ENCODE data around the gene SIRT3.

The SIRT3 gene

GRCh38 chr11:211295-211694 lies 24.8 kb downstream of the SIRT3 start:
- peaks cover 49 to 68% of the 10 kb centered on the region in 2 donors for H3K36me3 ChIP-seq (ENCODE audit: control insufficient read depth in 1 of 2, insufficient read depth in 2 of 2, low read length in 2 of 2)
- H3K27ac ChIP-seq (ENCODE audit: low read length) = no peak overlapping the region
- H3K9me3 ChIP-seq (ENCODE audit: control insufficient read depth in 1 of 2, low read length in 2 of 2) = no peaks in the 10 kb centered on the region
- H3K4me3 ChIP-seq (ENCODE audit: low read depth in 1 of 2, low read length in 2 of 2) = no peak overlapping the region
- H3K4me1 ChIP-seq (ENCODE audit: control insufficient read depth in 1 of 2, insufficient read depth in 2 of 2, low read length in 2 of 2) = peaks cover 10 to 25% of the 10 kb centered on the region in 2 donors
- no peaks in the 10 kb centered on the region for H3K27me3 ChIP-seq (ENCODE audit: low read depth, low read length)

- no peak overlapping the region for H3K4me3 ChIP-seq (ENCODE audit: low read depth in 1 of 2, low read length in 2 of 2)
- H3K27ac ChIP-seq (ENCODE audit: low read length) = no peak overlapping the region
- H3K36me3 ChIP-seq (ENCODE audit: control insufficient read depth in 1 of 2, insufficient read depth in 2 of 2, low read length in 2 of 2) = peaks cover 46 to 65% of the 10 kb centered on the region in 2 donors
- no peaks in the 10 kb centered on the region for H3K9me3 ChIP-seq (ENCODE audit: control insufficient read depth in 1 of 2, low read length in 2 of 2)
- no peaks in the 10 kb centered on the region for H3K27me3 ChIP-seq (ENCODE audit: low read depth, low read length)
- H3K4me1 ChIP-seq (ENCODE audit: control insufficient read depth in 1 of 2, insufficient read depth in 2 of 2, low read length in 2 of 2) = peaks cover 16 to 30% of the 10 kb centered on the region in 2 donors
These were observed 25.4 kb downstream of the SIRT3 start for GRCh38 chr11:210803-211180.

GRCh38 chr11:210122-210802 lies 25.9 kb downstream of the SIRT3 start:
- Histone ChIP-seq H3K4me3 (ENCODE audit: low read depth in 1 of 2, low read length in 2 of 2) (peak overlapping the region in 1 of 2 donors; percentile 85), H3K27ac (ENCODE audit: low read length) (peak overlapping the region; percentile 56), H3K36me3 (ENCODE audit: control insufficient read depth in 1 of 2, insufficient read depth in 2 of 2, low read length in 2 of 2) (peaks cover 50 to 65% of the 10 kb centered on the region in 2 donors), H3K9me3 (ENCODE audit: control insufficient read depth in 1 of 2, low read length in 2 of 2) (no peaks in the 10 kb centered on the region), H3K4me1 (ENCODE audit: control insufficient read depth in 1 of 2, insufficient read depth in 2 of 2, low read length in 2 of 2) (peaks cover 19 to 35% of the 10 kb centered on the region in 2 donors), H3K27me3 (ENCODE audit: low read depth, low read length) (no peaks in the 10 kb centered on the region)

GRCh38 chr11:209275-210121 lies 26.6 kb downstream of the SIRT3 start:
- Histone ChIP-seq H3K4me3 (ENCODE audit: low read depth in 1 of 2, low read length in 2 of 2) (peak overlapping the region; percentile 85 to 93), H3K36me3 (ENCODE audit: control insufficient read depth in 1 of 2, insufficient read depth in 2 of 2, low read length in 2 of 2) (peaks cover 50 to 67% of the 10 kb centered on the region in 2 donors), H3K4me1 (ENCODE audit: control insufficient read depth in 1 of 2, insufficient read depth in 2 of 2, low read length in 2 of 2) (peaks cover 19 to 43% of the 10 kb centered on the region in 2 donors), H3K27me3 (ENCODE audit: low read depth, low read length) (no peaks in the 10 kb centered on the region), H3K27ac (ENCODE audit: low read length) (peak overlapping the region; percentile 67), H3K9me3 (ENCODE audit: control insufficient read depth in 1 of 2, low read length in 2 of 2) (no peaks in the 10 kb centered on the region)

GRCh38 chr11:208917-209260 lies 27.3 kb downstream of the SIRT3 start:
- no peaks in the 10 kb centered on the region for H3K27me3 ChIP-seq (ENCODE audit: low read depth, low read length)
- H3K9me3 ChIP-seq (ENCODE audit: control insufficient read depth in 1 of 2, low read length in 2 of 2) = no peaks in the 10 kb centered on the region
- peak overlapping the region; percentile 85 to 93 for H3K4me3 ChIP-seq (ENCODE audit: low read depth in 1 of 2, low read length in 2 of 2)
- H3K4me1 ChIP-seq (ENCODE audit: control insufficient read depth in 1 of 2, insufficient read depth in 2 of 2, low read length in 2 of 2) = peaks cover 19 to 44% of the 10 kb centered on the region in 2 donors
- H3K27ac ChIP-seq (ENCODE audit: low read length) = peak overlapping the region; percentile 67
- peaks cover 49 to 67% of the 10 kb centered on the region in 2 donors for H3K36me3 ChIP-seq (ENCODE audit: control insufficient read depth in 1 of 2, insufficient read depth in 2 of 2, low read length in 2 of 2)

GRCh38 chr11:208181-208916 lies 27.8 kb downstream of the SIRT3 start:
- no peaks in the 10 kb centered on the region for H3K9me3 ChIP-seq (ENCODE audit: control insufficient read depth in 1 of 2, low read length in 2 of 2)
- peak overlapping the region; percentile 85 to 93 for H3K4me3 ChIP-seq (ENCODE audit: low read depth in 1 of 2, low read length in 2 of 2)
- no peaks in the 10 kb centered on the region for H3K27me3 ChIP-seq (ENCODE audit: low read depth, low read length)
- H3K27ac ChIP-seq (ENCODE audit: low read length) = peak overlapping the region; percentile 99
- peaks cover 53 to 66% of the 10 kb centered on the region in 2 donors for H3K36me3 ChIP-seq (ENCODE audit: control insufficient read depth in 1 of 2, insufficient read depth in 2 of 2, low read length in 2 of 2)
- H3K4me1 ChIP-seq (ENCODE audit: control insufficient read depth in 1 of 2, insufficient read depth in 2 of 2, low read length in 2 of 2) = peaks cover 19 to 44% of the 10 kb centered on the region in 2 donors

- peak overlapping the region; percentile 85 to 93 for H3K4me3 ChIP-seq (ENCODE audit: low read depth in 1 of 2, low read length in 2 of 2)
- peak overlapping the region; percentile 99 for H3K27ac ChIP-seq (ENCODE audit: low read length)
- no peaks in the 10 kb centered on the region for H3K27me3 ChIP-seq (ENCODE audit: low read depth, low read length)
- peaks cover 53 to 66% of the 10 kb centered on the region in 2 donors for H3K36me3 ChIP-seq (ENCODE audit: control insufficient read depth in 1 of 2, insufficient read depth in 2 of 2, low read length in 2 of 2)
- peaks cover 19 to 44% of the 10 kb centered on the region in 2 donors for H3K4me1 ChIP-seq (ENCODE audit: control insufficient read depth in 1 of 2, insufficient read depth in 2 of 2, low read length in 2 of 2)
- H3K9me3 ChIP-seq (ENCODE audit: control insufficient read depth in 1 of 2, low read length in 2 of 2) = no peaks in the 10 kb centered on the region
These were observed 28.3 kb downstream of the SIRT3 start for GRCh38 chr11:207863-208180.

GRCh38 chr11:207208-207862 lies 28.8 kb downstream of the SIRT3 start, which contains the start of the genes BET1L and RIC8A:
Gene BET1L, minus strand, starts transcription at chr11:207399. Its CDS starts 78 bp downstream, at chr11:207321.
Gene RIC8A, plus strand, starts transcription at chr11:207708. Its CDS starts 1,147 bp downstream, at chr11:208855.
- Histone ChIP-seq H3K27ac (ENCODE audit: low read length) (peak within 1 kb of the TSS; percentile 99), H3K36me3 (ENCODE audit: control insufficient read depth in 1 of 2, insufficient read depth in 2 of 2, low read length in 2 of 2) (peaks cover 53 to 66% of the 10 kb centered on the region in 2 donors), H3K27me3 (ENCODE audit: low read depth, low read length) (no peaks in the 10 kb centered on the region), H3K4me3 (ENCODE audit: low read depth in 1 of 2, low read length in 2 of 2) (peak within 1 kb of the TSS; percentile 85 to 93), H3K9me3 (ENCODE audit: control insufficient read depth in 1 of 2, low read length in 2 of 2) (no peaks in the 10 kb centered on the region), H3K4me1 (ENCODE audit: control insufficient read depth in 1 of 2, insufficient read depth in 2 of 2, low read length in 2 of 2) (peaks cover 19 to 44% of the 10 kb centered on the region in 2 donors)

GRCh38 chr11:206526-207207 lies 29.5 kb downstream of the SIRT3 start:
- Histone ChIP-seq H3K36me3 (ENCODE audit: control insufficient read depth in 1 of 2, insufficient read depth in 2 of 2, low read length in 2 of 2) (peaks cover 47 to 60% of the 10 kb centered on the region in 2 donors), H3K4me3 (ENCODE audit: low read depth in 1 of 2, low read length in 2 of 2) (peak overlapping the region; percentile 85 to 93), H3K9me3 (ENCODE audit: control insufficient read depth in 1 of 2, low read length in 2 of 2) (no peaks in the 10 kb centered on the region), H3K27me3 (ENCODE audit: low read depth, low read length) (no peaks in the 10 kb centered on the region), H3K27ac (ENCODE audit: low read length) (peak overlapping the region; percentile 99), H3K4me1 (ENCODE audit: control insufficient read depth in 1 of 2, insufficient read depth in 2 of 2, low read length in 2 of 2) (peaks cover 19 to 44% of the 10 kb centered on the region in 2 donors)

GRCh38 chr11:206002-206384 lies 30.1 kb downstream of the SIRT3 start:
- peaks cover 19 to 41% of the 10 kb centered on the region in 2 donors for H3K4me1 ChIP-seq (ENCODE audit: control insufficient read depth in 1 of 2, insufficient read depth in 2 of 2, low read length in 2 of 2)
- H3K36me3 ChIP-seq (ENCODE audit: control insufficient read depth in 1 of 2, insufficient read depth in 2 of 2, low read length in 2 of 2) = peaks cover 40 to 55% of the 10 kb centered on the region in 2 donors
- H3K27ac ChIP-seq (ENCODE audit: low read length) = peak overlapping the region; percentile 99
- H3K4me3 ChIP-seq (ENCODE audit: low read depth in 1 of 2, low read length in 2 of 2) = peak overlapping the region; percentile 85 to 93
- H3K27me3 ChIP-seq (ENCODE audit: low read depth, low read length) = no peaks in the 10 kb centered on the region
- no peaks in the 10 kb centered on the region for H3K9me3 ChIP-seq (ENCODE audit: control insufficient read depth in 1 of 2, low read length in 2 of 2)
